ENCODE results near the gene WDFY2.
"Not testable (repeated sequence)": the region's sequence is repeated elsewhere in the genome, so short reads cannot be mapped to it uniquely, and the experiment has no call there.

WDFY2 gene

GRCh38 chr13:51632591-51633362 is 48.5 kb downstream of the WDFY2 start:
- peak in 1 of 2 donors; percentile 25 for DNase-seq

- no peak for DNase-seq
Measured at GRCh38 chr13:51635137-51635878, 51.0 kb downstream of the WDFY2 start.

GRCh38 chr13:51636349-51636890 is 52.2 kb downstream of the WDFY2 start:
- no peak for DNase-seq

- DNase-seq = no peak
Measured at GRCh38 chr13:51637852-51638215, 53.6 kb downstream of the WDFY2 start.

- no peak for DNase-seq
Measured at GRCh38 chr13:51638216-51638871, 54.1 kb downstream of the WDFY2 start.

GRCh38 chr13:51639171-51639570 is 54.9 kb downstream of the WDFY2 start:
- DNase-seq = no peak

GRCh38 chr13:51640696-51641095 is 56.4 kb downstream of the WDFY2 start:
- not testable (repeated sequence) for DNase-seq

GRCh38 chr13:51643105-51643881 is 59.0 kb downstream of the WDFY2 start:
- peak; percentile 24 to 28 for DNase-seq

GRCh38 chr13:51643882-51644281 is 59.6 kb downstream of the WDFY2 start:
- DNase-seq = no peak

GRCh38 chr13:51644654-51645053 is 60.4 kb downstream of the WDFY2 start:
- DNase-seq = no peak

- DNase-seq = peak; percentile 72 to 90
Measured at GRCh38 chr13:51645154-51645650, 60.9 kb downstream of the WDFY2 start.

- DNase-seq = no peak
Measured at GRCh38 chr13:51645761-51646670, 61.8 kb downstream of the WDFY2 start.

GRCh38 chr13:51647067-51647466 is 62.8 kb downstream of the WDFY2 start:
- DNase-seq = no peak

- DNase-seq = not testable (repeated sequence)
Measured at GRCh38 chr13:51652193-51652592, 67.9 kb downstream of the WDFY2 start.

GRCh38 chr13:51659276-51660127 is 75.2 kb downstream of the WDFY2 start:
- no peak for DNase-seq

GRCh38 chr13:51660813-51661212 is 76.6 kb downstream of the WDFY2 start:
- DNase-seq = no peak

GRCh38 chr13:51663973-51664957 is 80.0 kb downstream of the WDFY2 start:
- DNase-seq = no peak

GRCh38 chr13:51665456-51665855 is 81.2 kb downstream of the WDFY2 start:
- DNase-seq = no peak

- DNase-seq = no peak
Measured at GRCh38 chr13:51666374-51666773, 82.1 kb downstream of the WDFY2 start.

Data from inflammatory macrophage (primary cell).